GM23338 (cell line): ENCODE data around the gene BTBD9. TPM values are rescaled to one million over a fixed set of nuclear protein-coding genes. Genes with fewer than 3 reads are reported as not detected.

ENCODE experiments used
- ATAC-seq: fragments of 200-7000 bp; cut with Tn5 transposase; 3 replicates; pipeline ENCODE4 v1.9.1; 2020
- DNase-seq: peaks from one replicate; pipeline ENCODE4 v3.0.0-alpha.2; 2015; ENCODE audit warnings: low spot score
- H2AFZ ChIP-seq: fragments of 200-600 bp; sonication (generic); 2 replicates; pipeline ENCODE4 v1.8.0; 2016; ENCODE audit warnings: antibody characterized with exemption, mild to moderate bottlenecking, moderate library complexity
- H3F3A ChIP-seq: fragments of 200-600 bp; sonication (generic); replicated peaks from 2 replicates; pipeline ENCODE4 v1.8.0; 2017; ENCODE audit warnings: antibody characterized with exemption, mixed run types, low read depth
- H3K27ac ChIP-seq: fragments of 200-600 bp; sonication (generic); 2 replicates; pipeline ENCODE4 v1.6.1; 2016; ENCODE audit warnings: low read depth
- H3K27me3 ChIP-seq: fragments of 200-600 bp; sonication (generic); 2 replicates; pipeline ENCODE4 v1.8.0; 2016; ENCODE audit warnings: mild to moderate bottlenecking, mixed run types, moderate library complexity; ENCODE audit not compliant: insufficient read depth
- H3K36me3 ChIP-seq: fragments of 200-600 bp; sonication (generic); 2 replicates; pipeline ENCODE4 v1.8.0; 2016; ENCODE audit warnings: mild to moderate bottlenecking; ENCODE audit not compliant: insufficient read depth
- H3K4me1 ChIP-seq: fragments of 200-600 bp; sonication (generic); 2 replicates; pipeline ENCODE4 v1.8.0; 2016; ENCODE audit warnings: mild to moderate bottlenecking, moderate library complexity; ENCODE audit not compliant: insufficient read depth
- H3K4me2 ChIP-seq: fragments of 200-600 bp; sonication (generic); 2 replicates; pipeline ENCODE4 v1.7.1; 2017; ENCODE audit warnings: mixed run types
- H3K4me3 ChIP-seq: fragments of 200-600 bp; sonication (generic); 2 replicates; pipeline ENCODE4 v1.6.1; 2016; ENCODE audit warnings: mixed run types
- H3K79me2 ChIP-seq: fragments of 200-600 bp; sonication (generic); replicated peaks from 2 replicates; pipeline ENCODE4 v1.8.0; 2017; ENCODE audit warnings: mild to moderate bottlenecking; ENCODE audit not compliant: insufficient read depth
- H3K9me2 ChIP-seq: fragments of 200-600 bp; sonication (generic); 2 replicates; pipeline ENCODE4 v1.8.0; 2017; ENCODE audit not compliant: insufficient read depth
- H4K20me1 ChIP-seq: fragments of 200-600 bp; sonication (generic); replicated peaks from 2 replicates; pipeline ENCODE4 v1.8.0; 2017; ENCODE audit warnings: mild to moderate bottlenecking; ENCODE audit not compliant: insufficient read depth
- H3K27ac Mint-ChIP-seq: 2 replicates; pipeline ENCODE4 v1.8.0; 2020; ENCODE audit warnings: inconsistent platforms, mild to moderate bottlenecking, moderate library complexity, mixed read lengths
- H3K27me3 Mint-ChIP-seq: 3 replicates; pipeline ENCODE4 v1.8.0; 2022; ENCODE audit warnings: low read depth, mild to moderate bottlenecking, moderate library complexity, mixed read lengths, inconsistent platforms; ENCODE audit not compliant: insufficient read depth, poor library complexity
- H3K36me3 Mint-ChIP-seq: 3 replicates; pipeline ENCODE4 v1.8.0; 2021; ENCODE audit warnings: low read depth, mild to moderate bottlenecking, inconsistent platforms, moderate library complexity, mixed read lengths
- H3K4me1 Mint-ChIP-seq: 3 replicates; pipeline ENCODE4 v1.8.0; 2020; ENCODE audit warnings: mild to moderate bottlenecking, inconsistent platforms, mixed read lengths
- H3K4me3 Mint-ChIP-seq: 3 replicates; pipeline ENCODE4 v1.8.0; 2021; ENCODE audit warnings: moderate library complexity, mild to moderate bottlenecking, inconsistent platforms, mixed read lengths
- H3K9me3 Mint-ChIP-seq: 3 replicates; pipeline ENCODE4 v1.8.0; 2020; ENCODE audit warnings: moderate library complexity, mild to moderate bottlenecking, inconsistent platforms, mixed read lengths
- CREB1 ChIP-seq: fragments of 250-450 bp; sonication (Bioruptor Pico); IDR thresholded peaks from 2 replicates; pipeline ENCODE4 v1.5.0; 2020; ENCODE audit warnings: low read depth, mild to moderate bottlenecking, moderate library complexity
- JUNB ChIP-seq: IDR thresholded peaks from one replicate; pipeline ENCODE4 v1.6.1; 2016; ENCODE audit warnings: antibody characterized with exemption; ENCODE audit not compliant: unreplicated experiment
- ZNF331 ChIP-seq: fragments of 250-450 bp; sonication (Bioruptor Pico); IDR thresholded peaks from 2 replicates; pipeline ENCODE4 v1.5.0; 2020; ENCODE audit warnings: low read depth, mild to moderate bottlenecking, moderate library complexity
- polyA plus RNA-seq: library from polyadenylated mRNA; unstranded; fragments of >200 nt; fragmentation: Nextera tagmentation; extraction: Ambion mirVana; gene quantifications from 2 replicates; pipeline ENCODE4 v1.2.1, GENCODE V29; 2016
- total RNA-seq: library from RNA; depleted of rRNA; stranded (reverse); fragments of >200 nt; shearing (Covaris generic); gene quantifications from 2 replicates; pipeline ENCODE4 v1.2.3, GENCODE V29; 2014
- TF ChIP-seq, protein P1 (sequence below): fragments of 250-450 bp; sonication (Bioruptor Pico); IDR thresholded peaks from 2 replicates; pipeline ENCODE4 v1.5.0; 2020; ENCODE audit warnings: mild to moderate bottlenecking, moderate library complexity
- TF ChIP-seq, protein P2 (sequence below), 2 experiments: fragments of 200-600 bp in 1 of 2; sonication (generic) in 1 of 2; conservative IDR thresholded peaks; 2 replicates each; pipeline versions ENCODE4 v1.5.1 to v1.6.1; 2016 to 2017; ENCODE audit warnings: antibody characterized with exemption in 2 of 2, low read depth in 2 of 2, mild to moderate bottlenecking in 2 of 2, moderate library complexity in 1 of 2

Gene BTBD9
- total and polyA plus RNA-seq, 2 experiments from 2014 or later, result 4.2 to 5.3 TPM

DNA sequence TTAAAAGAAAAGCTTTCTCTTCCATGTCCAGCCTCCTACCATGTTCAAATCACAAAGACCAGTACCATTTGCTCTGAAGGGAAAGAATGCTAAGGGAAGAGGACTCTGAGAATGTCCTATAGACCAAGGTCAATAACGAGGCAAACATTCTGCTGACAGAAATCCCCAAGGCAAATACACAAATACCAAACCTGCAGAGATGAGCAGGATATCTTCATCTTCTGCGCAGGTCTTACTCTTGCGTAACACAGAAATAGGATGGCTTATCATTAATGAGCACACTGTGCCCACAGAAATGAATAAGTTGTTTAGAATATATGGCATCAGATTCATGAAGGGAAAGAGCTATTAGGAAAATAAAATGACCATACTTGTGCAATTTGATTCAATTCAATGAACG is 137.3 kb downstream of the BTBD9 start (continued):
- TF ChIP-seq, protein P1, sequence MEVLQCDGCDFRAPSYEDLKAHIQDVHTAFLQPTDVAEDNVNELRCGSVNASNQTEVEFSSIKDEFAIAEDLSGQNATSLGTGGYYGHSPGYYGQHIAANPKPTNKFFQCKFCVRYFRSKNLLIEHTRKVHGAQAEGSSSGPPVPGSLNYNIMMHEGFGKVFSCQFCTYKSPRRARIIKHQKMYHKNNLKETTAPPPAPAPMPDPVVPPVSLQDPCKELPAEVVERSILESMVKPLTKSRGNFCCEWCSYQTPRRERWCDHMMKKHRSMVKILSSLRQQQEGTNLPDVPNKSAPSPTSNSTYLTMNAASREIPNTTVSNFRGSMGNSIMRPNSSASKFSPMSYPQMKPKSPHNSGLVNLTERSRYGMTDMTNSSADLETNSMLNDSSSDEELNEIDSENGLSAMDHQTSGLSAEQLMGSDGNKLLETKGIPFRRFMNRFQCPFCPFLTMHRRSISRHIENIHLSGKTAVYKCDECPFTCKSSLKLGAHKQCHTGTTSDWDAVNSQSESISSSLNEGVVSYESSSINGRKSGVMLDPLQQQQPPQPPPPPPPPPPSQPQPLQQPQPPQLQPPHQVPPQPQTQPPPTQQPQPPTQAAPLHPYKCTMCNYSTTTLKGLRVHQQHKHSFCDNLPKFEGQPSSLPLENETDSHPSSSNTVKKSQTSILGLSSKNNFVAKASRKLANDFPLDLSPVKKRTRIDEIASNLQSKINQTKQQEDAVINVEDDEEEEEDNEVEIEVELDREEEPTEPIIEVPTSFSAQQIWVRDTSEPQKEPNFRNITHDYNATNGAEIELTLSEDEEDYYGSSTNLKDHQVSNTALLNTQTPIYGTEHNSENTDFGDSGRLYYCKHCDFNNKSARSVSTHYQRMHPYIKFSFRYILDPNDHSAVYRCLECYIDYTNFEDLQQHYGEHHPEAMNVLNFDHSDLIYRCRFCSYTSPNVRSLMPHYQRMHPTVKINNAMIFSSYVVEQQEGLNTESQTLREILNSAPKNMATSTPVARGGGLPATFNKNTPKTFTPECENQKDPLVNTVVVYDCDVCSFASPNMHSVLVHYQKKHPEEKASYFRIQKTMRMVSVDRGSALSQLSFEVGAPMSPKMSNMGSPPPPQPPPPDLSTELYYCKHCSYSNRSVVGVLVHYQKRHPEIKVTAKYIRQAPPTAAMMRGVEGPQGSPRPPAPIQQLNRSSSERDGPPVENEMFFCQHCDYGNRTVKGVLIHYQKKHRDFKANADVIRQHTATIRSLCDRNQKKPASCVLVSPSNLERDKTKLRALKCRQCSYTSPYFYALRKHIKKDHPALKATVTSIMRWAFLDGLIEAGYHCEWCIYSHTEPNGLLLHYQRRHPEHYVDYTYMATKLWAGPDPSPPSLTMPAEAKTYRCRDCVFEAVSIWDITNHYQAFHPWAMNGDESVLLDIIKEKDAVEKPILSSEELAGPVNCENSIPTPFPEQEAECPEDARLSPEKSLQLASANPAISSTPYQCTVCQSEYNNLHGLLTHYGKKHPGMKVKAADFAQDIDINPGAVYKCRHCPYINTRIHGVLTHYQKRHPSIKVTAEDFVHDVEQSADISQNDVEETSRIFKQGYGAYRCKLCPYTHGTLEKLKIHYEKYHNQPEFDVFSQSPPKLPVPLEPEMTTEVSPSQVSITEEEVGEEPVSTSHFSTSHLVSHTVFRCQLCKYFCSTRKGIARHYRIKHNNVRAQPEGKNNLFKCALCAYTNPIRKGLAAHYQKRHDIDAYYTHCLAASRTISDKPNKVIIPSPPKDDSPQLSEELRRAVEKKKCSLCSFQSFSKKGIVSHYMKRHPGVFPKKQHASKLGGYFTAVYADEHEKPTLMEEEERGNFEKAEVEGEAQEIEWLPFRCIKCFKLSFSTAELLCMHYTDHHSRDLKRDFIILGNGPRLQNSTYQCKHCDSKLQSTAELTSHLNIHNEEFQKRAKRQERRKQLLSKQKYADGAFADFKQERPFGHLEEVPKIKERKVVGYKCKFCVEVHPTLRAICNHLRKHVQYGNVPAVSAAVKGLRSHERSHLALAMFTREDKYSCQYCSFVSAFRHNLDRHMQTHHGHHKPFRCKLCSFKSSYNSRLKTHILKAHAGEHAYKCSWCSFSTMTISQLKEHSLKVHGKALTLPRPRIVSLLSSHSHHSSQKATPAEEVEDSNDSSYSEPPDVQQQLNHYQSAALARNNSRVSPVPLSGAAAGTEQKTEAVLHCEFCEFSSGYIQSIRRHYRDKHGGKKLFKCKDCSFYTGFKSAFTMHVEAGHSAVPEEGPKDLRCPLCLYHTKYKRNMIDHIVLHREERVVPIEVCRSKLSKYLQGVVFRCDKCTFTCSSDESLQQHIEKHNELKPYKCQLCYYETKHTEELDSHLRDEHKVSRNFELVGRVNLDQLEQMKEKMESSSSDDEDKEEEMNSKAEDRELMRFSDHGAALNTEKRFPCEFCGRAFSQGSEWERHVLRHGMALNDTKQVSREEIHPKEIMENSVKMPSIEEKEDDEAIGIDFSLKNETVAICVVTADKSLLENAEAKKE, result no peak
- TF ChIP-seq CREB1 (CRISPR knock-in tag), result no peak

DNA sequence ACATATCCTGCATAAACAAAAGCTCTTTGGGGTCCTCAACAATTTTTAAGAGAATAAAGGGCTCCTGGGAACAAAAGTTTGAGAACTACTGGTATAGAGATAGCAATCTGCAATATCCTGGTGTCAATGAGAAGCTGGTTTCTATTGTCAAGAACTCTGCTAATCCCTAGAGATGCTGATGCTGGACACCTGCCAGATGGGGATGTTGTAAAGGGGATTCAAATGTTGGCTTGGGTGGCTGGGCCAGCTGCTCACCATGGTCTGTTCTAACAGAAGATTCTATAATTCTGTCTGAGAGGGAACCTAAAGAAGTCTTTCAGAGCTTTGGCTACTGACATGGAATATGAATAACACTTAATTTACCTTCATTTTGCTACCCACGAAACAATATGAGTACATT is 137.8 kb downstream of the BTBD9 start:
- H3K27ac Mint-ChIP-seq, result no peak overlapping the region
- Histone ChIP-seq H2AFZ (no peak overlapping the region), H4K20me1 (no peaks in the 10 kb centered on the region)
- TF ChIP-seq, protein P2, sequence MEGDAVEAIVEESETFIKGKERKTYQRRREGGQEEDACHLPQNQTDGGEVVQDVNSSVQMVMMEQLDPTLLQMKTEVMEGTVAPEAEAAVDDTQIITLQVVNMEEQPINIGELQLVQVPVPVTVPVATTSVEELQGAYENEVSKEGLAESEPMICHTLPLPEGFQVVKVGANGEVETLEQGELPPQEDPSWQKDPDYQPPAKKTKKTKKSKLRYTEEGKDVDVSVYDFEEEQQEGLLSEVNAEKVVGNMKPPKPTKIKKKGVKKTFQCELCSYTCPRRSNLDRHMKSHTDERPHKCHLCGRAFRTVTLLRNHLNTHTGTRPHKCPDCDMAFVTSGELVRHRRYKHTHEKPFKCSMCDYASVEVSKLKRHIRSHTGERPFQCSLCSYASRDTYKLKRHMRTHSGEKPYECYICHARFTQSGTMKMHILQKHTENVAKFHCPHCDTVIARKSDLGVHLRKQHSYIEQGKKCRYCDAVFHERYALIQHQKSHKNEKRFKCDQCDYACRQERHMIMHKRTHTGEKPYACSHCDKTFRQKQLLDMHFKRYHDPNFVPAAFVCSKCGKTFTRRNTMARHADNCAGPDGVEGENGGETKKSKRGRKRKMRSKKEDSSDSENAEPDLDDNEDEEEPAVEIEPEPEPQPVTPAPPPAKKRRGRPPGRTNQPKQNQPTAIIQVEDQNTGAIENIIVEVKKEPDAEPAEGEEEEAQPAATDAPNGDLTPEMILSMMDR (conservative IDR thresholded peaks at IDR 0.05; ENCODE audit: low read depth in 2 of 2), result no peak
- TF ChIP-seq ZNF331 (CRISPR knock-in tag) (no peak), JUNB (no peak), CREB1 (CRISPR knock-in tag) (no peak)
- TF ChIP-seq, protein P1, result no peak

More for the DNA sequence above, 137.8 kb downstream of the BTBD9 start:
- Mint-ChIP-seq H3K4me1 (no peaks in the 10 kb centered on the region), H3K4me3 (no peak overlapping the region), H3K27me3 (no peaks in the 10 kb centered on the region), H3K36me3 (no peaks in the 10 kb centered on the region), H3K9me3 (no peaks in the 10 kb centered on the region)
- Histone ChIP-seq H3K4me1 (peaks cover 7% of the 10 kb centered on the region; the same call in 1 of the 2 replicates), H3F3A (no peaks in the 10 kb centered on the region), H3K9me2 (no peaks in the 10 kb centered on the region), H3K4me3 (no peak overlapping the region), H3K27ac (no peak overlapping the region), H3K79me2 (no peaks in the 10 kb centered on the region), H3K27me3 (no peaks in the 10 kb centered on the region), H3K4me2 (no peak overlapping the region), H3K36me3 (no peaks in the 10 kb centered on the region)
- no peak for ATAC-seq
- no peak for DNase-seq
